NCI-H1436 treated with DMSO at 0.1 percent for 48 hours (cell line): ENCODE data around the gene MFN2.
"Not testable (repeated sequence)": the region's sequence is repeated elsewhere in the genome, so short reads cannot be mapped to it uniquely, and the experiment has no call there.

ENCODE experiments used
- DNase-seq: peaks from one replicate; lab custom pipeline; 2025; lab: John Stamatoyannopoulos, UW

The MFN2 gene

DNA sequence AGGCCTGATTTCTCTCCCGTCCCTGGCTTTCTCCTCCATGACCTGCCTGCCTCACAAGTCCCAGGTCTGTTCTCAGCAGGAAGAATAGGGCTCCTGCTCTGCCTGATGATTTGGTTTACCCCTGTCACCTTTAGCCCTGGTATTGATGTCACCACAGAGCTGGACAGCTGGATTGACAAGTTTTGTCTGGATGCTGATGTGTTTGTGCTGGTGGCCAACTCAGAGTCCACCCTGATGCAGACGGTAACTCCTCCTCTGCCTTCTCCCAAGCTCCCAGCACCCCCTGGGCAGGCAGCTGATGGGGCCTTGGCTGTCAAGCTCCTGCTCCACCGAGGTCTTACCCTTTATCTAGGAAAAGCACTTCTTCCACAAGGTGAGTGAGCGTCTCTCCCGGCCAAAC, 18.4 kb downstream of the MFN2 start:
- no peak for DNase-seq

DNA sequence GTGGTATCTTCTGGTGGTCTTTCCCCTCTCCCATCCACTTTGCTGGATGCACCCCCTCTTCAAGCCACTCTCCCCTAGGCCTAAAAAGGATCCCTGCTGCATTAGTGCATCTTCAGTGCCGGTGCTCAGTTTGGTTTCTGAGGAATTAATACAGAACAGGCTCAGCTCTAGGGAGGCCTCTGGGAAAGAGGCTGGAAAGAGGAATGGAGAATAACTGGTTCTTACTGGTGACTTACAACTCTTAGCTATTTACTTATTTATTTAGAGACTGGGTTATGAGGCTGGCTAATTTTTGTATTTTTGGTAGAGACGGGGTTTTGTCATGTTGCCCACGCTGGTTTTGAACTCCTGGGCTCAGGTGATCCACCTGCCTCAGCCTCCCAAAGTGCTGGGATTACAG, 19.0 kb downstream of the MFN2 start:
- no peak for DNase-seq

GRCh38 chr1:12001249-12001917, 21.1 kb downstream of the MFN2 start:
- no peak for DNase-seq

DNA sequence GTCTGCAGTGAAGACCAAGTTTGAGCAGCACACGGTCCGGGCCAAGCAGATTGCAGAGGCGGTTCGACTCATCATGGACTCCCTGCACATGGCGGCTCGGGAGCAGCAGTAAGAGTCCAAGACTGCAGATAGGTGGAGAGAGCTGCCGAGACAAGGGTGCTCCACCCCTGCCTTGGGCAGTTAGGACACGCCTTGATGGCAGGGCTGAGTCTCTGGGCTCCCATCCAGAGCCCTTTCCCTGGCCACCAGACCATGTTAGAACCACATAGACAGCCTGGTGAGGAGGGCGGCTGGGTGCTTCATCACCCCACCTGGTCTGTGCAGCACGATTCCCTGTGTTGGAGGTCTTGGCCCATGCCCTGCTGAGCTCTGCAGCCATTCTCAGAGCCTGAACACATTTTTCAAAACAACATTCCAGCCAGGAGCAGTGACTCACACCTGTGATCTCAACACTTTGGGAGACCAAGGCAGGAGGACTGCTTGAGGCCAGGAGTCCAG, 21.8 kb downstream of the MFN2 start:
- DNase-seq = no peak

DNA sequence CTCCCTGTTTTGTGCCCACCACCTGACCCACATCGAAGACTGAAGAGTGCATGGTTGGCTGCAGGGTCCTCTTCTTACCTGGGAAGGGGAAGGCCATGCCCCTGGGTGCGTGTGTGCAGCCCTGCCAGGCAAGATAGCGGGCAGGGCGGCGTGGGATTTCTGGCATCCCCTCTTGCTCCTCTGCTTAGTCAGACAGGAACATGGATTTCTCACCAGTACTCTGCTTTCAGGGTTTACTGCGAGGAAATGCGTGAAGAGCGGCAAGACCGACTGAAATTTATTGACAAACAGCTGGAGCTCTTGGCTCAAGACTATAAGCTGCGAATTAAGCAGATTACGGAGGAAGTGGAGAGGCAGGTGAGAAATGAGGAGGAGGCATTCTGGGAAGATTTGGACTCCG, 23.5 kb downstream of the MFN2 start:
- no peak for DNase-seq

GRCh38 chr1:12005488-12006166, 25.4 kb downstream of the MFN2 start:
- no peak for DNase-seq

DNA sequence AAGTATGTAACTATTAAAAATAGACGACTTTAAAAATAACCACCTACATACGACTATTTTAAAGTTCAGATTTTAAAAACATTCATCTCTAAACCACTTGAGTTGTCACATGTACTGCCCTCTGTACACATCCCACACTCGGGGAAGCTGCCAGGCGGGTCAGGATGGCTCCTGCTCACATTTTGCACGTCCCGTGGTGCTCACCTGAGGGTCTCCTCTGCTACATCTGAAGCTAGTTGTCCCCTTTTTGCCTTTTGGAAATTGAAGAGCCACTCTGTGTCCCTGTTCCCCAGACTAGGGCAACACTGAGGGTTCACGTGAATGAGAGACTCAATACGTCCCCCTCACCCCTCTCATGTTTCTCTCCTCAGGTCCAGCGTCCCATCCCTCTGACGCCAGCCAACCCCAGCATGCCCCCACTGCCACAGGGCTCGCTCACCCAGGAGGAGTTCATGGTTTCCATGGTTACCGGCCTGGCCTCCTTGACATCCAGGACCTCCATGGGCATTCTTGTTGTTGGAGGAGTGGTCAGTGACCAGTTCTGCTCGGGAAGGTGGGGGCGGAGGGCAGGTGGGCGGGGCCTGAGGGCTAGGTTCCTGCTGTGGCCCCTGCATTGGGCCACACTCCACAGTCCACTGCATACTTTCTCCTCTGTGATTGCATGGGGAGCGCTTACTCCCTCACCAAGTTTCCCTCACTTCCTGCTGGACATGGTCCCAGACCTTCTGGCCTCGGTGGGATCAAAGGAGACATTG, 26.1 kb downstream of the MFN2 start:
- DNase-seq = no peak

- no peak for DNase-seq
Observed at GRCh38 chr1:12007204-12007603, 27.0 kb downstream of the MFN2 start.

GRCh38 chr1:12008355-12008754, 28.1 kb downstream of the MFN2 start:
- DNase-seq = not testable (repeated sequence)

DNA sequence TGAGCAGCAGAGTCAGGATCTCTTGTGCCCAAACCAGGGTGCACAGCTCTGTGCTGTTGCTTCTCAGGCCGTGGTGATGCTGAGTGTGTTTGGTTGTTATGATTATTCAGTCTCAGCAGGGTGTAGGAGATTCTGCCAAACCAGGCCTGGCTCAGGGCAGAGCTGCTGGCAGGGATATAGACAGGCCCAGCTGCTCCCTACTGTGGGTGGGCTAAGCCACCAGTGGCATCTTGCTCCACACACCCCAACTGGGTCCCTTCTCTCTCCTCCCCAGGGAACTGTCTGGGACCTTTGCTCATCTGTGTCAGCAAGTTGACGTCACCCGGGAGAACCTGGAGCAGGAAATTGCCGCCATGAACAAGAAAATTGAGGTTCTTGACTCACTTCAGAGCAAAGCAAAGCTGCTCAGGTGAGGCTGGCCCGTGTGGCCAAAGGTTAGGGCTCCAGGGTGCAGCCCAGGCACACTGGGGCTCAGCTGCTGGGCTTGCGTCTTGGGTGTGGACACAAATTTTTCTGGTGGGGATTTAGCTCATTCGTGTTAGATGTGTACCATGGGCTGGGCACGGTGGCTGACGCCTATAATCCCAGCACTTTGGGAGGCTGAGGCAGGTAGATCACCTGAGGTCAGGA, 29.2 kb downstream of the MFN2 start:
- no peak for DNase-seq

DNA sequence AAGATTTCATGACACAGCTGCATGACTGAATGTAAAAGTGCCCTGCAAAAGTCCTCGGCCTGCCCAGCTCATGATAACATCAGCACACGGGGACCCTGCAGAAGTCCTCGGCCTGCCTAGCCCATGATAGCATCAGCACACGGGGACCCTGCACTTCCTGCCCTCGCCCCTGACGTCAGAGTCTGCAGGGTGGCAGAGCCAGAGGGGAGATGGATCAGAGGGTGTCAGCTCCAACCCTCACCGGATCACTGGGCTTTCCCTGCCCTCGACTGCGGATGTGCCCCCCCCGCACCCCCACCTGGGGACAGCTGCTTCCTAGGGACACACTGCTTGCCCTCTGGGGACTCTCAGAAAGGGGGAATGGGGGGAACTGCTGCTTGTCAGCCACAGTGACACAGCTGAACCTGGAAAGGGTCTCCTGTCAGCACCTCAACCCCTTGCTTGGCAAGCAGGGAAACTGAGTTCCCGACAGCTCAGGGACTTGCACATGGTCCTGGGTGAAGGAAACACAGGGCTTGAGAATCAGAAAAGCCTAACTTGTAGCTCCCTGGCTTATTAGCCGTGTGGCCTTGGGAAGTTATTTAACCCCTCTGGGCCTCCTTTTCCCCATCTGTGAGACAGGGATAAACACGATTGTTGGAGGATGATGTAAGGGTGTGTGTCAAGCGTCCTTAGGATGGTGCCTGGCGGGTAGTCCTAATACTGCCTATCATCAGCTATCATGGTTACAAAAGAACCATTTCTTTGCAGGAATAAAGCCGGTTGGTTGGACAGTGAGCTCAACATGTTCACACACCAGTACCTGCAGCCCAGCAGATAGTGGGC, 30.7 kb downstream of the MFN2 start:
- DNase-seq = no peak

GRCh38 chr1:12011998-12012397, 31.8 kb downstream of the MFN2 start:
- DNase-seq = no peak

DNA sequence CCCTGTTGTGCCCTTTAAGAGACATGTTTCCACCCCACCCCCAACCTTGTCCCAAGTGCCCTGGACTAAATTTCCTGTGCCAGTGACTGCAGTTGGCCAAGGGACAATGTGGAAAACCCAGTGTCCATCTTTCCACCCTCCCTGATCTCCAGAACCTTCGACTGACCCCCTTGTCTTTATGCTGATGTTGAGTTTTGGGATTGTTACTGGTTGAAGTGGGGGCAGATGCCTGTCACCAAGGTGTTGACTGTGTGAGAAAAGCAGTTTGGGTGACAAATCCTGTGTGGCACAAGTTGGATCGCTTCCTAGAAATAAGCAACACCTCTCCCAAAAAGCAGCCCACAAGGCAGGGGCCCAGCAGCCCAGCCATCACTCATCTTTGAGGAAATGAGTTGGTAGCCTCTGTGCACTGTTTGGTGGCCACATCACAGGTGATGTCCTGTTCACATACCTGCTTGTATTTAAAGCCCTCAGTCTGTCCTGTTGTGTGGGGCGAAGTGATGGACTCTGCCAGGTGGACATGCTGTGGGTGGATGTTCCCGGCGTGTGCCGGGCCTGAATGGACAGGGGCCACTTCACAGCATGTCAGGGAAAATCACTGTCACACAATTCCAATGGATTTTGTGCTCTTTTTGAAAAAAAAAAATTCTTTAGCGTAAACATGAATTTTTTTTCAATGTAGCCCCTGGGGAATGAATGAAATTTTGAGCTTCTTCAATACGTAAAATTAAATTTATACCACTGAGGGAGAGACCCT, 32.5 kb downstream of the MFN2 start:
- no peak for DNase-seq

- no peak for DNase-seq
Observed at GRCh38 chr1:12014141-12014991, 34.1 kb downstream of the MFN2 start.

- DNase-seq = no peak
Observed at GRCh38 chr1:12015001-12015491, 34.8 kb downstream of the MFN2 start.

DNA sequence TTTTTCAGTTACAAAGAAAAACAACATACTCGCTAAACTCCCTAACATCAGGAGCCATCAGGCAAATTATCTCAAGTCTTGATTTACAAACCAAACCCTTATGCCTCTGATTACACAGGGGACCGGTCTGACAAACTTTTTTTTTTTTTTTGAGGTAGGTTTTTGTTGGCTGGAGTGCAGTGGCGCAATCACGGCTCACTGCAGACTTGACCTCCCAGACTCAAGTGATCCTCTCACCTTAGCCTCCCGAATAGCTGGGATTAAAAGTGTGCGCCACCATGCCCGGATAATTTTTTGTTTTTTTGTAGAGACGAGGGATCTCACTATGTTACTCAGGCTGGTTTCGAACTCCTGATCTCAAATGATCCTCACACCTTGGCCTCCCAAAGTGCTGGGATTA, 35.3 kb downstream of the MFN2 start:
- DNase-seq = no peak

GRCh38 chr1:12016182-12016581, 35.9 kb downstream of the MFN2 start:
- DNase-seq = no peak

DNA sequence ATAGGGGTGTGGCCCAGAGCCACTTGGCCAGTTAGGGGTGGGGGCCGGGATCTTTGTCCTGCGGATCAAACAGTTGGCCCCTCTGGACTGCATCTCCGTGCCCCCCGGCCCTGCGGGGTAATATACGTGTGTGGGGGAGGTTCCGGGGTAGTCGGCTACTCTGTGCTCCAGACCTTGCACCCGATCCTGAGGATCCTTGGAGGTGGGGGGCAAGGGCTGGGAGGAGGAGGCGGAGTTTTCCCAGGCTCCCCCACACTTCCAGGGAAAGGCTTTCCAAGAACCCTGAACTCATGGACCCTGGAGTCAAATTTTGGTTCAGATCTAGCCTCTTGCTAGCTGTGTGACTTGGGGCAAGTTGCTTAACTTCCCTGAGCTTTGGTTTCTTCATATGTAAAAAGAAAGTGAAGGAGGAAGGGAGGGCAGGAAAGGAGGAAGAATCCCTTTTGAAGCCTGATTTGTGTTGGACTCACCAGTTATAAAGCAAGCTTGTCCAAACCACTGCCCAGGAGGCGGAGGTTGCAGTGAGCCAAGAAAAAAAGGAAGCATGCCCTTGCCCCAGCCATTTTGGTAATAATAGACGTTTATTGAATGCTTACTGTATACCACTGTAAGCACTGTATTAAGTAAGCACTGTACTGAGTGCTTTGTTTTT, 39.7 kb downstream of the MFN2 start:
- DNase-seq = no peak

DNA sequence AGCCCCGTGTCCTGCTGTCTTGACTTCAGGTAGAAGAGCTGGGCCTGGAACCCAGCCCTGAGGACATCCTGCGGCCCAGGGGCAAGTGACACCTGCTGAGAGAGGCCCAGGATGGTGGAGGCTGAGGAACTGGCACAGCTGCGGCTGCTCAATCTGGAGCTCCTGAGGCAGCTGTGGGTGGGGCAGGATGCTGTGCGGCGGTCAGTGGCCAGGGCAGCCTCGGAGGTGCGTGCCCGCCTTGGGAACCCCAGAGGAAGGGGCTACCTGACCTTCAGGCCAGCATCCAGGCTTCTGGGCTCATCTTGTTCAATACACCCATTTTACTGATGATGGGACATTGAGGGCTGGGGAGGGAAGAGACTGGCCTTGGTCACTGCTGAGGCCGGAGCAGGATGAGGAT, 41.4 kb downstream of the MFN2 start:
- no peak for DNase-seq
